Spleen (tissue), 7 donors: ENCODE data around the gene SUB1.

Experiments used
- CTCF ChIP-seq, 11 experiments: fragments of 200-600 bp in 7 of 11; fragments of 450-650 bp in 4 of 11; sonication (generic) in 4 of 11; IDR thresholded peaks in 8 of 11; conservative IDR thresholded peaks in 3 of 11; 1 replicate in 7 of 11; 2 replicates in 4 of 11; pipeline versions ENCODE4 v1.4.0 to v1.8.0; 2016 to 2021; ENCODE audit warnings: antibody characterized with exemption in 11 of 11, inconsistent platforms in 4 of 11, mild to moderate bottlenecking in 1 of 11
- POLR2A ChIP-seq, 3 donors: fragments of 450-650 bp; IDR thresholded peaks; one replicate each; pipeline ENCODE4 v1.5.1; 2017; ENCODE audit warnings: antibody characterized with exemption in 3 of 3, mild to moderate bottlenecking in 1 of 3
- POLR2AphosphoS5 ChIP-seq, 3 donors: sonication (generic); formaldehyde crosslinking; IDR thresholded peaks; one replicate each; pipeline ENCODE4 v1.5.1; 2017; ENCODE audit warnings: antibody characterized with exemption in 3 of 3
- donor health status: DM: no; HTN: no; CAD: no; lungs with moderate emphysema.
- donor health status: DM: no; HTN: no; CAD: no.
- donor health status: DM: no; HTN: no; CAD: no.

- TF ChIP-seq CTCF (IDR thresholded peaks at IDR 0.05 in 8 of 11, conservative IDR thresholded peaks at IDR 0.05 in 3 of 11) (no peak), POLR2AphosphoS5 (IDR thresholded peaks at IDR 0.05) (no peak), POLR2A (IDR thresholded peaks at IDR 0.05) (no peak)
These were observed 11.8 kb downstream of the SUB1 start for GRCh38 chr5:32597041-32597629.
